A204.1 (cell line): ENCODE results near the gene SF3B5.
"Not testable (repeated sequence)": the region's sequence is repeated elsewhere in the genome, so short reads cannot be mapped to it uniquely, and the experiment has no call there.

ENCODE experiments used
- FAIRE-seq: peaks from 2 replicates; lab custom pipeline; 2012; peaks lifted over from hg19 to GRCh38; lab: Jason Lieb, UNC

Gene SF3B5

GRCh38 chr6:144104898-144105487 lies 9.6 kb upstream of the SF3B5 start:
- peak; percentile 95 for FAIRE-seq

- FAIRE-seq: no peak
Measured at GRCh38 chr6:144104488-144104887, 9.1 kb upstream of the SF3B5 start.

- no peak for FAIRE-seq
Measured at GRCh38 chr6:144103026-144103563, 7.7 kb upstream of the SF3B5 start.

- no peak for FAIRE-seq
Measured at GRCh38 chr6:144098993-144099392, 3.6 kb upstream of the SF3B5 start.

GRCh38 chr6:144094731-144095133 lies 641 bp downstream of the SF3B5 start:
- FAIRE-seq: no peak

GRCh38 chr6:144093658-144094057 lies 1.7 kb downstream of the SF3B5 start:
- no peak for FAIRE-seq

- no peak for FAIRE-seq
Measured at GRCh38 chr6:144093236-144093635, 2.1 kb downstream of the SF3B5 start.

GRCh38 chr6:144090384-144090783 lies 5.0 kb downstream of the SF3B5 start:
- FAIRE-seq: no peak

- no peak for FAIRE-seq
Measured at GRCh38 chr6:144087789-144088426, 7.5 kb downstream of the SF3B5 start.

GRCh38 chr6:144086959-144087358 lies 8.4 kb downstream of the SF3B5 start:
- FAIRE-seq: no peak

GRCh38 chr6:144083172-144083571 lies 12.2 kb downstream of the SF3B5 start:
- FAIRE-seq: no peak

GRCh38 chr6:144082412-144082811 lies 13.0 kb downstream of the SF3B5 start:
- not testable (repeated sequence) for FAIRE-seq

GRCh38 chr6:144077871-144078270 lies 17.5 kb downstream of the SF3B5 start:
- no peak for FAIRE-seq

- no peak for FAIRE-seq
Measured at GRCh38 chr6:144075875-144076274, 19.5 kb downstream of the SF3B5 start.

- FAIRE-seq: no peak
Measured at GRCh38 chr6:144075187-144075586, 20.2 kb downstream of the SF3B5 start.

- no peak for FAIRE-seq
Measured at GRCh38 chr6:144073024-144073423, 22.3 kb downstream of the SF3B5 start.

GRCh38 chr6:144069506-144069905 lies 25.9 kb downstream of the SF3B5 start:
- FAIRE-seq: no peak

- no peak for FAIRE-seq
Measured at GRCh38 chr6:144068794-144069193, 26.6 kb downstream of the SF3B5 start.

GRCh38 chr6:144066741-144067484 lies 28.5 kb downstream of the SF3B5 start:
- FAIRE-seq: no peak

- FAIRE-seq: no peak
Measured at GRCh38 chr6:144066255-144066654, 29.1 kb downstream of the SF3B5 start.

GRCh38 chr6:144065213-144065660 lies 30.1 kb downstream of the SF3B5 start:
- FAIRE-seq: no peak

- no peak for FAIRE-seq
Measured at GRCh38 chr6:144064402-144065212, 30.8 kb downstream of the SF3B5 start.
